DLD1 (cell line): ENCODE results near the gene CTDSPL.

ENCODE experiments used
- in situ Hi-C: cut with HindIII; loops from 2 replicates; pipeline ENCODE4 v1.10.0; 2017; ENCODE audit warnings: low sequenced_read_pairs

Gene CTDSPL

DNA sequence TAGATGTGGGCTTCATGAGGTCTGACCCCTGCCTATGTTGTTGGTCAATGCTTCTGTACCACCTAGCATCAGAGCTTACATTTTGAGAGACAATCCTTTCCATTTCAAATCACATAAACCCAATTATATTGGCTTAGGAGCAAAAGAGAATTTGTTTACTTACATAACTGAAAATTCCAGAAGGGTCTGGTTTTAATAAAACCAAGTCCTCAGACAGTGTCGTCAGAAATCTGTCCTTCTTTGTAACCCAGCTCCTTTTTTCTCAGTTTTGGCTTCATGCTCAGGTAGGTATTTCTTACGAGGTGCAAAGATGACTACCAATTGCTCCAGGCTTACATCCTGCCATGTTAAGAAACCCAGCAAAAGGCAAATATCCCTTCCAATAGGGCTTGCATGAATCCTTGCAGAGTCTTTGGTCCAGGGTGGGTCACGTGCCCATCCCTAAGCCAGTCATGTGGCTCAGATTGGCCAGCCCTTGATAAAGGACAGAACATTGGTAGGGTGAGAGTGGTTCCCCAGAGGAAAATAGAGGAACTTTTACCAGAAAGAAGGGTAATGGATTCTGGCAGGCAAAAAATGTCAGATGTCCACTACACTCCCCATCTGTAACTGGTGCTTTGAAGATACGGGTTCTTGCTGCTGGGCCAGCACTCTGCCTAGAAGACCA is 78.7 kb downstream of the CTDSPL start:
- in situ Hi-C loops = no loop called here

DNA sequence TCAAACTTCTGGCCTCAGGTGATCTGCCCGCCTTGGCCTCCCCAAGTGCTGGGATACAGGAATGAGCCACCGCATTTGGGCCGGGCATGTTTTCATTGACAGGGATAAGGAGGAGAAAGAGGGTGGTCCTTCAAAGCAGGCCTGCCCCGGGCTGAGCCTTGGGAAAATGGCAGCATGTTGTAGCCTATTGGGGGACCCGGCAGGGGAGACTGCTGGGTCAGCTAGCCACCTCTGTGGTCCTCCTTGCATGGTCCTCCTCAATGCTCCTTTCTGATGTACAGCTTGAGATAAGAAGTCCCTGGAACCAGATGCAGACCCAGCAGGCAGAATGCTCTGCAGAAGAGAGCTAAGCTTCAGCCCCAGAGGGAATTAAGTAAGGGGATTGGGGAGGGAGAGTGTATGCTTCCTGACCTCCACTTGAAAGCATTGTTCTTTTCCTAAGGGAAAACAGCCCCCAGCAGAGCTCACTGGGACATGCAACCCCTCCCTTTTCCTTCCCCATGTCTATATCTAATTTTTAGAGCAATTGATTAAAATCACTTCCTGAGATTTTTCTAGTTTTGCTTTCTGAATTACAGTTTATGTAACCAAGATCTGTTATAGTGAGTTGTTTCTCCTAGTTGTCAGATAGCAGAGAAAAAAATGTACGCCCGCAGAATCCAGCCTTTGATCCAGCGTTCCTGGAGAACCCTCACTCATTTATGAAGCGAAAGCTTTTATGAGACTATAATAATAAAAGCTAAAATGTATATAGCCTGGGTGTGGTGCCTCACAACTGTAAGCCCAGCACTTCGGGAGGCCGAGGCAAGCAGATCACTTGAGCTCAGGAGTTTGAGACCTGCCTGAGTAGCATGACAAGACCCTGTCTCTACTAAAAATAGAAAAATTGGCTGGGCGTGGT is 80.2 kb downstream of the CTDSPL start:
- in situ Hi-C loops = no loop called here

DNA sequence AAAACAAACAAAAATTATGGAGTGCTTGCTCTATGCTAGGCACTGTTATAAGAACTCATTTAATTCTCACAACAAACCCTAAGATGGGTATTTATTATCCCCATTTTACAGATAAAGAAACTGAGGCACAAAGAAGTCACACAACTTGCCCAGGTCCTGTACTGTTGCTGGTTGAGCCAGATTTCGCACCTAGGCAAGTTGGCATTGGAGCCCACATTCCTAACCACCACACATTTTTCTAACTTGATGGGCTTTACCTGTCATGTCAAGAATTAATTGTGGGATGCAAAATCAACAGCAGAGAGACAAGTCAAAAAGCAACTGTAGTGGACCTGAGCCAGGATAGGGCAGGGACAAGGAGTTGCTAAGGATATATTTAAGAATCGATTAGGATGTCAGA is 81.0 kb downstream of the CTDSPL start:
- in situ Hi-C loops = no loop called here

DNA sequence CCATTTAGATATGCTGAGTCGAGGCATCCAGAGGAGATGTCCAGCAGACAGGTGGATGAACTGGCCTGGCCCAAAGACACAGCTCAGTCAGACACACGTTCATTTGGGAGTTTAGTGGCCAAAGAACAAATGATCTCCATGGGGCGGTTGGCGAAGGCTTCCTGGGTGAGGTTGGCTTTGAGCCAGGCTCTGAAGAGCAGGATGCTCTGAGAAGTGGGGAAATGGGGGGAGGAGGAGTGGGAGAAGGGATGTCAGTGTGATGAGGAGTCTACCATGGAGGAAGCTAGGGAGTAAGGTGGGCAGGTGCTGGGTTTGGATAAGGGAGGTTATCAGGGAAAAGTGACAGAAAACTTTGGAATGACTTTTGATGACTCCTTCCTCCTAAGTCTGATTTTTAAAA is 81.4 kb downstream of the CTDSPL start:
- in situ Hi-C loops = no loop called here

DNA sequence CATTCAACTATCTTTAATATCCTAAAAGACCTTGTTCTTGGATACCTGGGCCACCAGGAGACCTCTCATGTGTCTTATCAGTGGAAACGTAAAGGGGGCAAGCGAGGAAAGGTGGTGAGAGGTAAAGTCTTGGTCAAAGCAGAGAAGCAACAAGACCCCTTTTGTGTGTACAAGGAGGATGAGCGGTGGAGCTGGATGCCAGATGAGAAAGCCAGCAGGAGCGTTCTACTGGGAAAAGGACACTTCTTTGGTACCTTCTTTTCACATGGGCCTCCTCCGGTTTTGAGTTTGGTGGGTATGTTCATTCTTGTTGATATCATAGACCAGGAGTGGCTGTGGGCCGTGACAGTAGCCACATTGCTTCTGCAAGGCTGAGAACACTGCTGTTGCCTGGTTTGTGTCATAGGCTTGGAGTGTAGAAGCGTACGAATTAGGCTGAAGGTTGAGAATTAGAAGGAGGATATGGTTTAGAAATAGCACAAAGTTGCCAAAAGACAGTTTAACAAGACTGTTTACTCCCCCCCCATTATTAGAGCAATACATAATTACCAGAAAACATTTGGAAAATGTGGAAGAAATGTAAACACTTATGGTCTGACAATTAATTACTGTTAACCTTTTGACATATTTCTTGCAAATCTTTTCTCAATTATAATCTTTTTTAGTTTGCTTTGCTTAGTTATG is 82.1 kb downstream of the CTDSPL start:
- in situ Hi-C loops = no loop called here

DNA sequence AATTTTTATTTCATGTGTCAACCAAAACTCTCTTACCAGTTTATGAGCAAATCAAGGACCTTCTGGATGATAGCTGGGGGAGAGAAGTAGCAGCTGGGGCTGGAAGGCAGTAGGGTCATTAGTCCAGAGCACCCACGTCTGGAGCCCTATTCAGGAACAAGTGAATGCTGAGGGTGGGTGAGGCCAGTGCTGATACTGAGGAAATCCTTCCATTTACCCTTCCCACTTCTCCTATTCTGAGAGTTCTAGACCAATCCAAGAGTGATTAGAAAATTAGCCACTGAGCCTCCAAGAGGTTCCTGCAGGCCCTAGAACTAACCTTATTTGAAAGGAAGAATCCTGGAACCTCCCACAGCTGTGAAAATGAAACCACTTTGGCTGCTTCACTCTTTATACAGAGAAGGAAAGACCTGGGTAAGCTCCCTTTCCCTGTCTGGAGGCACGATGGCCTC is 82.7 kb downstream of the CTDSPL start:
- in situ Hi-C loops = no loop called here

DNA sequence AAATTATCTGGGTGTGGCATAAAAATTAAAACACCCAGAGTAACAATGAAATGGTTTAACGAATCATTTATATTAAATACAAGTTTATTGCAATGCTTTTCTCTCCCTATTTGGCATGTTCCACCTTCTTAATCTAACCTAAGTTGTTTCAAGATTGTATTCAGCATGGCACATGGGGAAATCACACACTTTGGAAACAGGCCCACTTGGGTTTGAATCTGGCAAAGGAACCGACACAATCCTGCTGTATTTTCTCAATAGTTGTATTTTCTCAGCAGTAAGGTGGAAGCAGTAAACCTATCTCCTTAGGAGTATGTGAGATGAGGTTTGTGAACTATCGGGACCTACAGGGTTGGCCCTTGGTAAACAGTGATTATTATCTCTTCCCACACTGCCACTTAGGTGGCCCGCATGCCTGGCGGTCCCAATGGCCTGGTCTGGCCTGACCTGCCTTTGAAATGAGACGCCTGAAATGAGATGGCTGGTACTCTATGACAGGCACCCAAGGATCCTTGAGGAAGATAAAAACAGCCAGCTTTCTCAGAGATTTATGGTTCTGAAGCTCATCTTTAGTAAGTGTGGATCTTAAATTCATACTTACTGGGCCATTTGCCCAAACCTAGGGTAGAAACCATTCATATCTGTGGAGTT is 83.6 kb downstream of the CTDSPL start:
- in situ Hi-C loops = no loop called here

DNA sequence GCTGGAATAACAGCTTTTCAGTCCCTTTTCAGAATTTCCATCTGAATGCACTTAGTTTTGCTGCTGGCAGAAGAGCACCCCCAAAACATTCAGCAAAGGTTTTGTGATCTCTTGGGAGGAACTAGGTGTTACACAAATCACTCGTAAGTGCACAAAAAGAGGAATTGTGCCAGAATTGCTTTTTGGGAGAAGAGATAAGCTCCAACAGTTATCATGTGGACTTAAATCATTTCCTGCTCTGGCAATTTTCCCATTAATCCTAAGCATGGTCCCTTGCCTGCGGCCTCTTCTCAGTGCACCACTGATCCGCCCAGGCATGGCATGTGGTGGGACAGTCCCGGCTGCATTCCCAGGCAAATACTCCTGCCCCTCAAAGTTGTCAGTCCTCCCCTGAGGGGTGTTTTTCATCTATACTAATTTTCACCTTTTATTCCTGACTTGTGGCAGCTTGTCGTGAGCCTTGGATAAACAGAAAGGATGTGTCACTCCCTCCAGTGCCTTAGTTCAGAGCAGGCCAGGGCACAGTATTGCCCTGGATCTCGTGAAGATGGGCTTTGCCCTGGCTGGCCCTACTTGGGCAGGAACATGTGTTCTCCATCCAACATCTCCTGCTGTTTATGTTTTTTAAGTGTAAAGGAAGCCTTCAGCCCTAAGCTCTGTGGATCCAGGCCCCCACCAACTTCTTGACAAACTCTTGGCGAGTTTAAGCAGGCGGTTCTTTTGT is 84.3 kb downstream of the CTDSPL start:
- in situ Hi-C loops = no loop called here

DNA sequence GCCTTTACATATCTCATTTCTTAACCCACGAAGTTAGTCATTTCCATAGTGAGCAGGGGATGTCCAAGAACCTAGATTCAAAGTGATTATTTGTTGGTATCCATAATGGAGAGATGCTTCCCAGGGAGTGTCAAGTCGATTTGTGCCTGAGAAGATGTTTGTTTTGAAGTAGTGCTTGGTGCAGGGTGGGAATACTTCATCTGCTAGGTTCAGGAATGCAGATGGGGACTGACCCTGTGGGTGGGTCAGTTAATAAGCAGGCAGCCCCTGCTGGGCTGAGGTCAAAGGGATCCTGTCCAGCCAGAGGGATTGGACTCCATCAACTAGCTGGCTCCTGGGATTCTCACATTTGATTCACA is 84.8 kb downstream of the CTDSPL start:
- in situ Hi-C loops = no loop called here

DNA sequence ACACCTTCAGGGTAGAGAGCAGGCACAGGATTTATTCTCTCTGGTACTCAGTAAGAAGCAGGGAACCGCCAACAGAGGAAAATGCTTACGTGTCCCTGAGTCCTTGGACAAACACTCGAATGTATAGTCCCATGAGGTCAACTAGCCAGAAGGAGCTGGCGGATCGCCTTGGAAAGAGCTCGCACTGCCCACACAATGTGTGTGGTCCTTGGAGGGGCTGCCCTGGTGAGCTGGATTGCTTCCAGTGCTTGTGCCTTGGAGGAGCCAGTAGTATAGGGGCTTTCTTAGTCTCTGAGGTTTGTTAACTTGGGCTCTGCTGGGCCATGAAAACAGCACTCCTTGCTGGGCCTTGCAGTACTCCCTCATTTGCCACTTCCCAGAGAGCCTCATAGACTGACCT is 88.2 kb downstream of the CTDSPL start:
- in situ Hi-C loops = no loop called here

DNA sequence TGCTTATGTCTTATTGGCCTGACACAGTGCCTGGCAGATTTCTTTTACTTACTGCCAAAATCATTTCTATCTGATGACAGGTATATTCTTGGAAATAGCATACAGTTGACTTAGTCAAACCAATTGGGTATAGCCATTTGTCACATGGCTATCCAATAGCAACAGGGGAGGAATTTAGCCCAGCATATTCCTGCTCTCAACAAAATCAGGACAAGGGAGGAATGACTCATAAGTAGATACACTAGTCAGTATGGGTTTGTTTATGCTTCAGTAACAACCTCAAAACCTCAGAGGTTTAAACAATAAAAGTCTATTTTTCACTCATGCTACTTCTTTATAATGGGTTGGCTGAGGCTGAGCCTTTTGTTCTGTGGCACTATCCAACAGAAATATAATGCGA is 90.9 kb downstream of the CTDSPL start:
- in situ Hi-C loops = no loop called here

DNA sequence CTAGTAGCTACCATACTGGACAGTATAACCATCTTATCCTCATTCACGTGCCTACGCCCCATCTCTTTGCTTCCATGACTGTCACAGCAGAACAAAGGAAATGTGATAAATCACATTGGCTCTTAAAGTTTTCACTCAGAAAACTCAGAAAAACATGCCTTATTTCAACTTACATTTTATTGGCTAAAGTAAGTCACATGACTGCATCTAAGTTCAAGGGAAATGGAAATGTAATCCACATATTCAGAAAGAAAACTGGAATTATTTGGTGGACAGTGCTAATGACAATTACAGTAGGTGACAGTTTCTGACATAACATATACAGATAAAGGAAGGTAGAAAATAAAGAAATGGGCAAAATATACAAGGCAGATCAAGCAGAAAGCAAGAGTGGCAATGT is 91.5 kb downstream of the CTDSPL start:
- in situ Hi-C loops = no loop called here

DNA sequence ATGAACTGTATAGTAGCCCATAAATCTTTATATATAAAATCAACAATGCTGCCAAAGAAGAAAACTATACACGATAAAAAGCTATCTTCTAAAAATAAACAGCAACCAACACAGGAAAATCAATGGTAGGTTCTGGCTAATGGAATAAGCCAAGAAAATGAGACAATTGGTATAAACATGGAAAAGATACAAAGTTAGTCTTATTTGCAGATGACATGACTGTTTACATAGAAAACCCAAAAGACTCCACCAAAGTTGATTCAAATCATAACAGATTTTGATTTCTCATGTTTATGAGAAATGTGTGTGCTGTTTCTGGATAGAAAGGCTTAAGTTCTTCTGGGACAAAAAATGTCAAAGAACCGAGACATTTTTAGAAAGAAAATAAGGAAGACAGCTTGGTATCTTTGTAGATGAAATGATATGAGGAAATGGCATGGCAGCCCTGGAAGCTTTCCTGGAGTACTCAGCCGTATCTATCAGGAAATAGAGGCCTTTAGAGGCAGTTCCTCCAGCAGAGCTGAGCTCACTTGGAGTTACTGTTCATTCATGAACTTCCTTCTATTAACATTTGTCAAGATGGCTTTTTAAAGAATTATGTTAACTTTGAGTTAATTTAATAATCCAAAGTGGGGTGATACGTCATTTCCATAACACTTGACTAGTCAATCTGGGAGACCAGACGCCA is 92.2 kb downstream of the CTDSPL start:
- in situ Hi-C loops = no loop called here

DNA sequence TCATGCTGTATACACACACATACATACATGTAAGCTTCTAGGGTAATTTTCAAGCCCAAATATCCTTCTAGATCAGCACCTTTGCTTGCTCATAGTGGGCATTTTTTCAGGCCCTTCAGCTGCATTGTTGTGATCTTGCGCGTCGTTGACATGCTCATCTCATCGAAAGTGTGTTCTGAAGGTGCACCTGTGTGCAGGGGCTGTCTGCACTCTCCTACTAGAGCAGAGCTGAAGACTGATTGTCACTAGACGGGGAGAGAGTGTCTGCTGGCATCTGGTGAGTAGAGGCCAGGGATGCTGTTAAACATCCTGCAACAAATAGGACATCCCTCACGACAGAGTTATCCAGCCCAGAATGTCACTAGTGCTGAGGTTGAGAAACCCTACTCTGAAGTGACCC is 93.2 kb downstream of the CTDSPL start:
- in situ Hi-C loops = no loop called here

DNA sequence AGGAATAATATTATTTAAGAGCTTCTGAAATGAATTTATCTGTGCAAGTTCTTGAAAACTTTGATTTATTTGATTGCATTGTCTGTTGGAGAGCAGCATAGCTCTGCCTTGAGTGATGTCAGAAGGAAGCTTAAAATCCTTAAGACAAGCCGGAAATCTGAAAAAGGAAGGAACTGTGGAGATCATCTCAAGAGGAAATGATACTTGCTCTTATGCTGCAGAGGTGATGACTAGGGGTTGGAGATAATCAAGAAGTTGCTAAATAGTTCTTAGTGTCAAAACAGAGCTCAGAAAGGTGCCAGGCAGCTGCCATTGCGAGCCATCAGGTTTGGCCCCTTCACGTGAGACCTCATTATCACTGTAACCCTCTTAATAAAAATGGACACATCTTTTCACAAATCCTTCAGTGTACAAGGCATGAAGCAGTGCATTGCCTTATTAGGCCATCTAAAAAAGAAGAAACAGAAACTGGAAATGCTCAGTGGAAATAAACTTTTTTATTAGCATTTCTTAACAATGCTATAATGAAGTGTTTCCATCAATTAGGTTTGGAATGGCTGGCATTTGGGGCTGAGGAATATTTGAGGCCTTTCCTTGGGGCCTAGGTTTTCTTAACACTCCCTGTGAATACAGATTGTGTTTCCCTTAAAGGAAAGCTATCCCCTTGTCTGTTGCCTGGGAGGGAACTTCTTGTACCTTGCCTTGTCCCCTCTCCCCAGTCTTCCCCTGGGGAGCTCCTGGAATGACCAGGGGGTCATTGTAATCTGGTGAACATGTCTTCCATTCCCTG is 94.4 kb downstream of the CTDSPL start:
- in situ Hi-C loops = no loop called here

DNA sequence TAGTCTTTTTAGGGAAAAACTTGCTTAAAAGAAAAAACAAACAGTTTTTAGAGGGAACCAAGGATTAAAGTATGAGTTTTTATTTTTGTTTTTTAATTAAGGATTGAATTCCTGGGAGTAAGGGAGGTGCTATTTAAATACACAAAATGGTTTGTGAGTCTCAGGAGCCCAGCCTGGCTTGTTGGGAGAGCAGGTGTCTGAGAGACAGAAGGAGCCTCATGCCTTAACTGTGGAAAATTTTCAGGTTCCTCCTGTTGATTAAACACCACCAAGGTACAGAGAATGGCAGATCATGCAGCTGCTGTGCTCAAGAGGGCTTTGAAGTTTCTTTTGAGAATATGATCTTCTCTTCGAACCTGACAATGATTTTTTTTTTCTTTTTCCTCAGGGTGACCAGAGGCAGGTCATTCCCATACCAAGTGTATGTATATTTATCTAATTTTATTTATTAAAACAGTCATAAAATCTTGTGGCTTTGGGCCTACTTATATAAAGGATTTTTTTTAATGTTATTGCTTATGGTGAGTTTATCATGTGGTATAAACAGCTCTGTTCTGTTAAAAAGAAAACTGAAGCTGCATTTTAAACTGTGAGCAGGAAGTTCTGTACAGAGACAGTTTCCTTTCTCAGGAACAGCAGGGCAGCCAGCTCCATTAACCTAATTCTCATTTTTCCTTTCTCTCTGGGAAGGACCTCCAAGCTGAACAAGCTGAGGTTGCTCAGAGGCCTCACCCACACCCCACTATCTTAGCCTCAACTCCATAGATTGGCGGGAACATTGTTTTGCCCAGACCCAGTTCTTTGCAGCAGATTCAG is 95.3 kb downstream of the CTDSPL start:
- in situ Hi-C loops = no loop called here

DNA sequence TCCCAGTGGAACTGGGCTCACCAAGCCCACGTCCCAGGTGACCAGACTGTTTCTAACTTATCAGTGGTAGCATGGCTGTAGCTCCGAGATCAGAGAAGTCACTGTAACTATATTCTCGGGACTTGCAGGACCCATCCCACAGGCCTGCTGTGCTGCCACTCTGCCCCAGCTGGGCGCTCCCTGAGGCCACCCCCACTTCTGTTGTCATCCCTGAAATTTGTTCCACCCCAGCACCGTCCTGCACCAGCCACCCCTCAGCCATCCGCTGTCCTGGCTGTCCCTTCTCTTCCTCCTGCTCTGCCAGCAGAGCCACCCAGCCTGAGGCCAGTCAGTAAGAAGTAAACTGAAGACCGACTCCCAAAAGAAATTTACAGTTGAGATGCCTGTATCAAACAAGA is 95.9 kb downstream of the CTDSPL start:
- in situ Hi-C loops = no loop called here

DNA sequence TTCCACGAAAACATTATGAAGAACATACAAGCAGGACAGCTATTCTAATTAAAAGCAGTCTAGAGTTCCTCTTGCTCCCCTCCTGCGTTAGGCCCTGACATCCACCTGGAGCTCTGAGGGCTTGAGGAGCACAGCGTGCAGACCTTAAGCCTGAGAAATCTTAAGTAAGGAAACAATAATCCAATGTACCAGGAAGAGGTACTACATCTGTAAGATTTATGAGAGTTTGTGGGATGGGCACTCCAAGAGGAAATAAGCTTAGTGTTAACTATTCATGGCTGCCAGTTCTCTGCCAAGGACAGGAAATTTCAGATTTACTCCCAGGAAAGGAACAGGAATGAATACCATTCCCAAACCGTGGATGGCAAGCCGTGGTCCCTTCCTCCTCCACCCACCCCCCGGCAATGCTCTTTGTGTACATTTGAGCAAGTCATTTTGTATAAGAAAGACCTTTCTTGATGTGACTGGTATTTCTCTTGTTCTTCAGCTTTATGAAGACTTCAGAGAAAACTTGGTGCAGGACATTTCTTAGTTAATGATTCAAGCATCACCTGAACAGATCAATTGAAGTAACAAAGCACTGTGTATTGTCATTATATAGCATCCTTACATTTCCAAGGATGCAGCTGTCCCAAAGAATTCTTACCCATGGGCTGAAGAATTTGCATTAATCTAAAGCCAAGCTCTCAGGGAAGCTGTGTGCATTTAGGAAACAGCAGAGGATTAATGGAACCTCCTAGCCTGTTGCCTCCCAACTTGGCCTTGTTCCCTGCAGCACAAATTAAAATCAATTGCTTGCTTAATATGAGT is 100.1 kb downstream of the CTDSPL start:
- in situ Hi-C loops = loop anchor here (5.0 kb wide), 1 partner anchor 80 kb away; no protein-coding TSS in a partner anchor
